ENCODE data around the gene AOC1. TPM values are rescaled to one million over a fixed set of nuclear protein-coding genes. Genes with fewer than 3 reads are reported as not detected.

The AOC1 gene
- total RNA-seq, 6 experiments from 2014 or later = not detected

- Mint-ChIP-seq H3K9me3 (no peaks in the 10 kb centered on the region; the same call in 1 of the 2 replicates), H3K27ac (no peak overlapping the region), H3K36me3 (ENCODE audit: low read depth) (no peaks in the 10 kb centered on the region), H3K4me1 (ENCODE audit: low read depth) (no peaks in the 10 kb centered on the region), H3K4me3 (no peak overlapping the region), H3K27me3 (ENCODE audit: insufficient read depth) (peaks cover 2% of the 10 kb centered on the region)
- DNase-seq = no peak
- TF ChIP-seq CTCF (IDR thresholded peaks at IDR 0.05) = no peak
Observed at GRCh38 chr7:150828384-150828783, 23.9 kb upstream of the AOC1 start.

DNA sequence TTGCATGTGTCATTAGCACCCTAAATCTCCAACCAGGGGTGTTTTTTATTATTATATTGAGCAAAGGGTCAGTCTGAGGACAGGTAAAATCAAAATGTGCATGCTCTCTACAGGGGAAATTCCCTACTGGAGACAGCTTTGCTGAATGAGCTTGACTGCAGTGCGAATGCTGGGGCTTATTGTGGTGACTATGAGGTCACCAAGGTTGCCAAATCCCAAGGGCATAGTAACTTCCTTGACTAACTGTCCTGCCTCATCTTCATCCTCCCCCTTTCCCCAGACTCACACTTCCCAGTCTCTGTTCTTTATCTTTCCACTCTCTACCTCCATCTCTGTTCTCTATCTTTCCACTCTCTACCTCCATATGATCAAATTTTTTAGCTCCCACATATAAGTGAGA lies 22.9 kb upstream of the AOC1 start:
- Mint-ChIP-seq H3K4me1 (ENCODE audit: low read depth) (no peaks in the 10 kb centered on the region), H3K36me3 (ENCODE audit: low read depth) (no peaks in the 10 kb centered on the region), H3K9me3 (no peaks in the 10 kb centered on the region; the same call in 1 of the 2 replicates), H3K4me3 (no peak overlapping the region), H3K27ac (no peak overlapping the region), H3K27me3 (ENCODE audit: insufficient read depth) (peaks cover 2% of the 10 kb centered on the region)
- TF ChIP-seq CTCF (IDR thresholded peaks at IDR 0.05) = no peak
- no peak for DNase-seq

- no peaks in the 10 kb centered on the region; the same call in 1 of the 2 replicates for H3K9me3 Mint-ChIP-seq
- TF ChIP-seq CTCF (IDR thresholded peaks at IDR 0.05) = no peak
Observed at GRCh38 chr7:150830937-150831336, 21.4 kb upstream of the AOC1 start.

GRCh38 chr7:150831851-150832250 lies 20.5 kb upstream of the AOC1 start:
- H3K27me3 Mint-ChIP-seq (ENCODE audit: insufficient read depth) = no peaks in the 10 kb centered on the region; the same call in none of the 2 replicates
- no peaks in the 10 kb centered on the region for H3K9me3 Mint-ChIP-seq
- TF ChIP-seq CTCF (IDR thresholded peaks at IDR 0.05) = no peak
- H3K36me3 Mint-ChIP-seq (ENCODE audit: low read depth) = no peaks in the 10 kb centered on the region
- DNase-seq = no peak
- no peaks in the 10 kb centered on the region for H3K4me1 Mint-ChIP-seq (ENCODE audit: low read depth)
- H3K27ac Mint-ChIP-seq = no peak overlapping the region
- no peak overlapping the region for H3K4me3 Mint-ChIP-seq

More at GRCh38 chr7:150830937-150831336, 21.4 kb upstream of the AOC1 start:
- no peaks in the 10 kb centered on the region; the same call in none of the 2 replicates for H3K27me3 Mint-ChIP-seq (ENCODE audit: insufficient read depth)
- no peaks in the 10 kb centered on the region for H3K4me1 Mint-ChIP-seq (ENCODE audit: low read depth)
- no peak overlapping the region for H3K4me3 Mint-ChIP-seq
- H3K36me3 Mint-ChIP-seq (ENCODE audit: low read depth) = no peaks in the 10 kb centered on the region
- no peak overlapping the region for H3K27ac Mint-ChIP-seq
- no peak for DNase-seq

- no peaks in the 10 kb centered on the region for H3K36me3 Mint-ChIP-seq (ENCODE audit: low read depth)
- DNase-seq = no peak
- H3K9me3 Mint-ChIP-seq = no peaks in the 10 kb centered on the region
- no peak overlapping the region for H3K27ac Mint-ChIP-seq
- no peaks in the 10 kb centered on the region for H3K4me1 Mint-ChIP-seq (ENCODE audit: low read depth)
- TF ChIP-seq CTCF (IDR thresholded peaks at IDR 0.05) = no peak
- H3K27me3 Mint-ChIP-seq (ENCODE audit: insufficient read depth) = peaks cover 5% of the 10 kb centered on the region
- H3K4me3 Mint-ChIP-seq = no peak overlapping the region
Observed at GRCh38 chr7:150835019-150835418, 17.3 kb upstream of the AOC1 start.
